T-helper 9 cell (primary cell): ENCODE data around the gene CXCR3.
"Not testable (repeated sequence)": the region's sequence is repeated elsewhere in the genome, so short reads cannot be mapped to it uniquely, and the experiment has no call there.

Source experiments
- DNase-seq: peaks from one replicate; pipeline ENCODE4 v3.0.0-alpha.2; 2020
- total RNA-seq, 2 donors: gene quantifications; one replicate each; lab custom pipeline; 2026; lab: John Stamatoyannopoulos, UW

Gene CXCR3
- 47.6 to 51.4 reads per million in 2 donors for total RNA-seq

DNA sequence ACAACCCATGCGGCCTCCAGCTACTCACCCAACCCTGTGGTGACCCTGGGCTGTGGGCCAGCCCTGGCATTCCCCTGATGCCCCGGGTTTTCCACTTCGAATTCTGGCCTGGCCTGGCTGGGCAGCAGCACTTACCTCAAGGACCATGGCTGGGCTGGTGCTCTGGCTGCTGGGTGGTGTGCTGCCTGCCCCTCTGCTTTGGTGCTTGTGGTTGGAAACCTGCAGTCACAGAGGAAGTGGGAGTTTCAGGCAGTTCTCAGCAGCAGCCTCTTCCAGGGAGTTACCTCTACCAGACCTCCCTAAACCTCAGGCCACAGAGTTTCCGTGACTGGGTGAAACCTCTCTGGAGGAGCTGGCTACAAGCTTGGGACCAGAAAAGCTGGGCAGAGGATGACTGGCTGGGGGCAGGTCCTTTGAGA, at the start of gene CXCR3:
Gene CXCR3 (minus strand): TSS at position 209 of the 419 bp plus-strand sequence. CDS start 62 bp downstream, at position 147.
- DNase-seq = peak; percentile 43

DNA sequence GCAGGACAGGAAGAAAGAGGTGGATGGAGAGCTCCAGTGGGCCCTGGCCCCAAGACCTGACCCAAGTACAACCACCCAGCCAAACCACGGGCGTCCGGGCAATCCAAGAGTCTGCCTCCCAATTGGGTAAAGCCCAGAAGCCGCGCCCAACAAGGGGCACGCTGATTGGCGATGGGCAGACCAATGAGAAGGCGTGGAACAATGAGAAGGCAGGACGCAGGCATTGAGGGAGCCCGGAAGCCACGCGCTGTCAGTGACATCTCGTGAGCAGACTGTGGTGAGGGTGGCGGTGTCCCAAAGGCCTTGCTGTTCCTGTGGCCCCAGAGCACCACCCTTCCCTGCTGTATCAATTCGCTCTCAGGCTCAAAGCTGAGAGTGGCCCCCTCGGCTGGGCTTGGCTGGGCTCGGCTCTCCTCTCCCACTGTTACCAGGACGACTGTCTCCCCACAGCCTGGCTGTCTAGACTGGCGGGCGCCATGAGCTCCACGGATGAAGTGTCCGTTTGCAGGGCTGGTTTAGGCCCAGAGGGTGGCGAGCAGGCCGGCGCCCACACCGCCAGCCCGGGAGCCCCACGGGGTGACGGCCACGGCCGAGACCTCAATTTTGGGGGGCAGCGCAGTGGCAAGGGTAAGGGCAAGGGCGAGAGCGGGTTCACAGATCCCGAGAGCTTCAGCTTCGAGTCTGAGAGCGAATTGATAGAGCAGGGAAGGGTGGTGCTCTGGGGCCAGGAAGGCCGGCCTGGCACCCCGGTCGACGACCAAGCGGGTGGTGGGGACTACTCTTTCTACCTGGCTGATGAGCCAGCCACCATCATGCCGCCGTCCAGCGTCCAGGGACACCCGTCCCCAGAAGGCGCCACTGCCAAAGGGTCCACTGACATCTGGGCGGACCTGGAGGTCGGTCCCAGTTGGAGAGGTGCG, 49.3 kb upstream of the CXCR3 start, which contains the start of gene LOC101059915:
Gene LOC101059915 (plus strand): TSS at position 219 of the 920 bp plus-strand sequence.
- no peak for DNase-seq

DNA sequence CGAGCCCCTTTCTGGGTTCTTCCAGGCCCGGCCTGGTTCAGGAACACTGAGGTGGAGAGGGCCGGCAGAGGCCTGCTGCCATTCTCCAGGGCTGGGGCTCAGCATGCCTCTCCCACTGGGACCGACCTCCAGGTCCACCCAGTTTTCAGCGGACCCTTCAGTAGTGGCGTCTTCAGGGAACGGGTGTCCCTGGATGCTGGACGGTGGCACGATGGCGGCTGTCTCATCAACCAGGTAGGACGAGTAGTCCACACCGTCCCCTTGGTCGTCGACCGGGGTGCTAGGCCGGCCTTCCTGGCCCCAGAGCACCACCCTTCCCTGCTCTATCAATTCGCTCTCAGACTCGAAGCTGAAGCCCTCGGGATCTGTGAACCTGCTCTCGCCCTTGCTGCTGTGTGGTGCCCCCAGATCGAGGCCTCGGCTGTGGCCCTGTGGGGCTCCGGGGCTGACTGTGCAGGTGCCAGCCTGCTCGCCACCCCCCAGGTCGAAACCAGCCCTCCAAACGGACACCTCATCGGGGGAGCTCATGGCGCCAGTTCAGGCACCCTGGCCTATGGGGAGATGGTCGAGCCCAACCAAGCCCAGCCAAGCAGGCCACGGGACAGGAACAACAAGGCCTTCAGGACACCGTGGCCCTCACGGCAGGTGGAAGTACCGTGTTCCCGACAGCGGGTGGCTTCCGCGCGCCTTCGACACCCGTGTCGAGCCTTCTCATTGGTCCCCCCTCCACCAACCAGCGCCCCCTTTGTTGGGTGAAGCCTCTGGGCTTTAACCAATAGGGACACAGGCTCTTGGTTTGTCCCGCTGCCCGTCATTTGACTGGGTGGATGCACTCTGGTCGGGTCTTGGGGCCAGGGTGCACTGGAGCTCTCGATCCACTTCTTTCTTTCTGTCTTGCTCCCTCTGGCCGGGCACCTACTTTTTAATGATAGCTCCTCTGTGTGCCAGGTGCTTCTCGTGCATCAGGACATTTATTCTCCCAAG, 48.2 kb upstream of the CXCR3 start:
- no peak for DNase-seq

DNA sequence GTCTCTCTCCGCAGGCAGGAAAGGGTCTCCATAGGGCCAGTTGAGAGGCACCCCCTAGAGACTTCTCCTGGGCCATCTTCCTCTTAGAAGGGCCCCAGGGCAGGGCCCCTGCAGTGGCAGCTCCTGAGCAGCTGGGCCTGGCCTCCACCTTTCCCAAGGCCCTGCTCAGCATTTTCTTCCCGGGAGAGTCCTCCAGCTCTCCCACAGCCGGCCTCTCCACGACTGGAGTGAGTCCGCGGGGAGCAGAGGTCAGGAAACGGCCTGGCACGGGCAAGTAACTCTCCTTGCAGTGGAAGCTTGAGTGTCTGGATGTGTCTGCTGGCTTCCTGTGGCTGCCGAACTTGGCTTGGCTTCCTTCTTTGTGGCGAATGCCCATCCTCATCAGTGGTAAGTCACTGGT, 47.4 kb upstream of the CXCR3 start:
- no peak for DNase-seq

DNA sequence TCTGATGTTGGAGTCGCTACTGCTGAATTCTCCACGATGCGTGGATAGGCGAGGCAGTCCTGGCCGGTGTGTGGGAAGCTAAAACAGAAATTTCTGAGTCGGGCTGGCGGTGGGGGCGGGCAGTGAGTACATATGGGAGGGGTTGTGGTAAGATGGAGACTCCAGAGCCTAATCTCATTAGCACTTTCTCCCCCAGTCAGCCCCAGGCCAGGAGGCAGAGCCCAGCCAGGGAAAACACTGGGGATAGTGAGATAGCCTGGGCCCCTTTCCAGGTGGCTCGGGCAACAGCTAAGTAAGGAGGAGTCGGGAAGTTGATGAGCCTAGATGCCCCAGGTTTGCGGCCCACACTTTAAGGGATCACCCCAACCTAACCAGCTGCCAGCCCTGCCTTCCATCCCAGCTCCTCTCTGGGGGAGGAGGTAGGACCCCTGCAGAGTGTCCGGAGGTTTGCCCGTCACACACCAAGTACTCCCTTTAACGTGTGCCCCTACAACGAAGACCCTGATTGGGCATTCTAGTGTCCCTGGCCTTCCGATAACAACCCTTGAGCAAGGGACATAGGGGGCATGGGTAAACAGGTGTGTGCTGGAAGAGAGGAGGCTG, 46.7 kb upstream of the CXCR3 start:
- no peak for DNase-seq

DNA sequence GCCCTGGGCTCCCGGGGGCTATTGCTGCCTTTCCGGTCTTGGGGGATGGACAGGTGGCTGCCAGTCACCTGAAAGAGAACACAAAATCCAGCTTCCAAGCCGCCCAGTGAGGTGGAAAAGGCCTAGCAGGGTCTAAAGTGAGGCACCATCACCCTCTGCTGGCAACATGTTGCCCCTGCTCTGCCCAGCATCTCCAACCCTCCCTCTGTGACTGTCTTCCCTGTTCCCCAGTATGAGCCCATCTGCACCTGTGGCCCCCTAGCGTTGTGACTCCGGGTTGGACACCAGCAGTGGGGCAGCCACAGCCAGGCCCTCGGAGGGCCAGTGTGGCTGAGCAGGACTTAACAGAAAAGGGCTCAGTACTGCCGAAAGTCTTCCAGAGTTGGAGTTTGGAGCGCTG, 45.9 kb upstream of the CXCR3 start:
- DNase-seq = not testable (repeated sequence)

DNA sequence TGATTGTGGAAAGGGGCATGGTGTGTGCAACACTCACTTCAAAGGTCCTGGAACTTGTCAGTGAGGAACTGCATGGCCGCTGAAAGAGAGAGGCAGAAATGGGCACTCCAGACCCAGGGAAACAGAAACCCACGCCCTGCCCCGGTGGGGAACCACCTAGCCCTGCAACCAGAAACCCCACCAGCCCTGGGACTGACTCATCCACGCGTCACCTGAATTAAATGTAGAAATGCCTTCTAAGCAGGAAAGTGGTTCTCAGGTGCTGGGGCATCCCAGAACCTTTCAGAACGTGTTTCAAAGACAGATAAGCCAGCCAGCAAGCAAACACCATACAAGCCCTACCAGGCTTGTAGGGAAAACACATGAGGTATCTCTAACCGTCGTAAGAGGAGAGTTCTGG, 44.9 kb upstream of the CXCR3 start:
- peak; percentile 24 for DNase-seq

DNA sequence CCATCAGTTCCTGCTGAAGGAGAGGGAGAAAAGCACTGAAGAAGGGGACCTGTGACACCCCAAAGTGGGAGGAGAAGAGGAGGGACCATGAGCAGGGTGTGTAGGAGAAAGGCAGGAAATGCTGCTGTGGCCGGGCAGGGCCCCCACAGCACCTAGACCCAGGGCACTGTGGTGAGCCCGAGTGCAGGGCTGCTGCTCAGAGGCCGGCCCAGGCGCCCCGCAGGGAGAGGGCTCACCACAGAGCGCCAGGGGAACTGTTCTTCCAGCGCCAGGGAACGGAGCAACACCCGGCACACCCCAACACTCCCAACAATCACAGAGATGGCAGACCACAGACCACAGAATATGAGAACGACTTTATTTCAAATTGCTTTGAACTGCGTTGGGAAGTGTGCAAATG, 44.3 kb upstream of the CXCR3 start:
- DNase-seq = not testable (repeated sequence)

DNA sequence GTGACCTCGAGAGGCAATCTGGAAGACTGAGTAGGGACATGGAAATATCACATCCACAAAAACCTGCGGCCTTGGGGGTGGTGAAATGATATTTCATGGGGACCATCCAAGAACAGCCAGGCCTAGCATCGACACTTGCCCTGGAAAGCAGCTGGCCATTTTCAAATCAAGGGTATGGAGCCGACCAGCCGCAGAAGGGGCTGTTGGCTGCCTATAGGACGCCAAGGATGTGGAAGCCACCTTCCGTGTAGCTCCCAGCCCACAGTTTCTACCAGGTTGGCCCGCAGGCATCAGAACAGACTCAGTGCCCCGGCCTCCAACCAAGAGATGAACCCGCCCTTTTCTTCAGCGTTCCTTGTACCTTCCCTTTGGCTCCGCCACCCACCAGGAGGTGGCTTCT, 43.6 kb upstream of the CXCR3 start:
- no peak for DNase-seq

DNA sequence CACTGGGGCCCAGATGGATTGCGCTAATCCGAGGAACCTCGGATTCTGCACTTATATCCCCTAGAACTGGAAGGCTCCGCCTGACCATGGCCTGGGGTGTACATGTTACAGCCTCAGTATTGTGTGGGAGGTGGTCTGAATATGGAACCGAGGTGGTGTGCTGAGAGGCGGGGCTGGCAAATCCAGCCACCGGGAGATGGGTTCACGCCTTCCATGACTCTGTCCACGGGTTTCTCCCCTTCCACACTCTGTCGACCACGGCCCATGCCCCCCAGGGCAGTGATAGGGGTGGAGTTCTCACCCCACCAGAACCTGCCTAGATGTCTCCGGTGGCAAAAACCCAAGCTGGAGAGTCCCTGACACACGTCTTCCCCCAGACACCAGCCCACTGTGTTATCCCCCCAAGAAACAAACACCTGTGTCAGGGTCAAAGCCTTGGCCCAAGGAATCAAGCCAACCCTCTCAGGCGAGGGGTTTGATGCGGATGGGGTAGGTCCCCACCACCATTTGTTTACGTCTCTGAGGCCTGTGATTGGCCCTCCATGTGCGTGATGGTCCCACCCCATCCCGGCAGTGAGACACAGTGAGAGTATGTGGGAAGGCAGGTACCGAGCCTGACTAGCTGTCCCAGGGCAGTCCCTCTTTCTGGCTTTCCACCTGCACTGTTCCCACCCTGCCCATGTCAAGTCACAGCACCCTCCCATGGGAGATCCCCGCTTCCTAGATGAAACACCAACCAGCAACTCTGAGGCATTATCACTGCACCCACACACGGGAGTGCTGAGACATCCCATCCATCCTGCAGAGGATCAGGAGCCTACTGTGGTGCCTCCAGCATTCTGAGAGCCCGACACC, 42.5 kb upstream of the CXCR3 start:
- no peak for DNase-seq

DNA sequence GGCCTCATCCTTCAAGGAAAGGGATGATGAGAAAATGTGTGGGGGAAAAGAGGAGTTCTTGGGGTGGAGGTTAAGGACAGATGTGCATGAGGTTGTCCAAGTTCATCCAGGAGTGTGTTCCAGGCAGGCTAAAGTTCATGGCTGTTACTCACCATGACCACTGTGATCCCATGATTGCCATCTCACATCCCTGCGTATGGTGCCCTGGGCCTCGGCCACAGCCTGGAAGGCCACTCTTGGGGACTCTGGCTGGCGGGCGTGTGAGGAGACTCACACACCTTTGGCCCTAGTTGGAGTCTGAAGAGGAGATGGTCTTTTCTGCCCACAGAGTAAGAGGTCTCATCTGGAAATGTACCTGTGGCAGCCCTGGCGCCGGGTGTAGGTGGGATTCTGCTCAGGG, 41.6 kb upstream of the CXCR3 start:
- no peak for DNase-seq

DNA sequence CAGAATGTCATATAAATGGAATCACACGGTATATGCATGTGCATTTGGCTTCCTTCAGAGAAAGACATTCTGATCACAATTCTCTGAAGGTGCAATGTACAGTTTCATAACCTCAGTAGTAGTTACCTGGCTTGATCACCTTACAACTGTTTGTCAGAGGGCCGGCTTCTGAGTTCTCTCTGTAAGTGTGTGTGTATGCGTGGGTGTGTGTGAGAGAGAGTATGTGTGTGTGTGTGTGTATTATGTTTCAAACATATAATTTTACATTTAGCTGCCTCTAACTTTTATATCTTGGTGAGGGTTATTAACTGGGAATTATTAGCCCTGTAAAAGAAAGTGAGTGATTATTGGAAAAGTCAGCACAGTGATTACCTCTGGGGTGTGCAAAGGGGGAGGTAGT, 41.0 kb upstream of the CXCR3 start:
- no peak for DNase-seq

DNA sequence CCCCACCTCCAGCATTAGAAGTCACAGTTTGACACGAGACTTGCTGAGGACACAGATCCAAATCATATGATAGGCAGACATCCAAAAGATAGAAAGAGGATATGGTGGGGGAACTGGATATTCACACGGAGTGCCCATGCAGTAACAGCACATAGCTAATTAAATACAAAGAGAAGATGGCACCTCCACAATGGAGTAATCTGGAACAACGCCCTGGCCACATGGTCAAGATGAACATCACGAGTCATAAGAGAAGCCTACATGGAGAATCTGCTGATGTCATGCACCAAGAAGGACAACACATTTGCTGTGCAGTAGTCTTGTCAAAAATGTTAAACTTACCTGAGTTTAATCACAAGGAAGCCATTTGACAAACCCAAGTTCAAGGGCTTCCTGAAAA, 39.0 kb upstream of the CXCR3 start:
- no peak for DNase-seq

DNA sequence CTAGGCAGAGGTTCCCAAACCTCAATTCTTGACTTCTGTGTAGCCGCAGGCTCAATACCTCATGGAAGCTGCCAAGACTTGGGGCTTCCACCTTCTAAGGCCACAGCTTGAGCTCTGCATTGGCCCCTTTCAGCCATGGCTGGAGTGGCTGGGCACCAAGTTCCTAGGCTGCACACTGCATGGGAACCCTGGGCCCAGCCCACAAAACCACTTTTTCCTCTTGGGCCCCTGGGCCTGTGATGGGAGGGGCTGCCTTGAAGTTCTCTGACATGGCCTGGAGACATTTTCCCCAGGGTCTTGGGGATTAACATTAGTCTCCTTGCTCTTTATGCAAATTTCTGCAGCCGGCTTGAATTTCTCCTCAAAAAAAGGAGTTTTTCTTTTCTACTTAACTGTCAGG, 35.0 kb upstream of the CXCR3 start:
- no peak for DNase-seq

DNA sequence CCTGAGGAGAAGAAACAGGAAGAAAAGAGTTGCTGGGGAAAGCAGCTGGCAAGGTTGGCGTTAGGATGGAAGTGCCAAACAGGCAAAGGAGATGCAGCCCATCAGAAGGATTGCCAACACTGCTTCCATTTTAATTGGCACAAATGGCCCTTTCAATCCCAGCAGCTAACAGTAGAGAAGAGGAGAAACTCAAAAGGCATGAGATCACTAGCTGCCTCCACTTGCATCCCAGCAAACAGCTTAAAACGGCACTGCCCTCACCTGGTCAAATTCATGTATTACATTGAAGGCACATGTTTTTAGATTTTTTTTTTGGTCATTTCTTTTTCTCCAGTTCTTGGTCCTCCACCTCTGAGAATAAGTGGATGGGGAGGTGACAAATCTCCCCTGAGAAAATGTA, 34.1 kb upstream of the CXCR3 start:
- peak; percentile 48 for DNase-seq

DNA sequence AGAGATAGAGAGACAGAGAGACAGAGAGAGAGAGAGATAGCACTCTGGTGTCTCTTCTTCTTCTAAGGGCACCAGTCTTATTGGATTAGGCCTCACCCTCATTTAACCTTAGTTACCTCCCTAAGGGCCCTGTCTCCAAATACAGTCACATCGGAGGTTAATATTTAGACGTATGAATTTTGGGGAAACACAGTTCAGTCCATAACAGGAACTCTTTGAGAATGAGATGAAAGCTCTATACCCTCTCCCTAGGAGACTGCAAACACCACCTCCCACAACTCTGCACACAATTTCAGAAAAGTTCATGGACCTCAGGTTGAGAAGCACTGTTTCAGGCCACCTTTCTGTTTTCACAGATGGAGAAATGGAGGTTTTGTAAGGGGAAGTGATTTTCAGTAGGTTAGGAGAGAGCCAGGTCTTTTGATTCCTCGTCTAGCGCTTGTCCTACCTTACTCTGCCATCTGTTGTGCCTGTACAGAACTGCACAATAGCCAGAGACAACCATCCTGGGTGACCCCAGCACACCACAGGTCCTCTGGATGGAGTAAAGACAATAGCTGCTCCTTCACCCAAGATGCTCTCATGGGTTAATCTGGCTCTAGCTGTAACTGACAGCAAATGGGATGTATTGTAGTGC, 32.1 kb upstream of the CXCR3 start:
- DNase-seq = no peak

DNA sequence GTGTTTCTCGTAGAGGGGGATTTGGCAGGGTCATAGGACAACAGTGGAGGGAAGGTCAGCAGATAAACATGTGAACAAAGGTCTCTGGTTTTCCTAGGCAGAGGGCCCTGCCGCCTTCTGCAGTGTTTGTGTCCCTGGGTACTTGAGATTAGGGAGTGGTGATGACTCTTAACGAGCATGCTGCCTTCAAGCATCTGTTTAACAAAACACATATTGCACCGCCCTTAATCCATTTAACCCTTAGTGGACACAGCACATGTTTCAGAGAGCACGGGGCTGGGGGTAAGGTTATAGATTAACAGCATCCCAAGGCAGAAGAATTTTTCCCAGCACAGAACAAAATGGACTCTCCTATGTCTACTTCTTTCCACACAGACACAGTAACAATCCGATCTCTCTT, 26.1 kb upstream of the CXCR3 start:
- DNase-seq = not testable (repeated sequence)

DNA sequence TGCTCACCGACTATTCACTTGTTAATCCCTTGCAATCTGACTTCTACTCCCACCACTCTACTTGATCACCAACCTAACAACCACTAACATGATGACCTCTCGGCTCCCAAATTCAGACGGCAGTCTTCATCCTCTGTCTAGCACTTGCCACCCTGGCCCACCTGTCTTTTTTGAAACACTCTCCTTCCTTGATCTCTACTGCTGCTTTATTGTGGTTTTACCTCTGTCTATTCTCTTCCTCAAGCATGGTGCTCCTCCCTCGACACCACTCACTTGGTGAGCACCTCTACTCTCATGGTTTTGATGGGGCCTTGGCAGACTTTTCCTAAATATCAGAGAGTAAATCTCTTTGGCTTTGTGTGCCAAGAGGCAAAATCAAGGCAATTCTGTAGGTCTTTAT, 21.7 kb upstream of the CXCR3 start:
- no peak for DNase-seq

DNA sequence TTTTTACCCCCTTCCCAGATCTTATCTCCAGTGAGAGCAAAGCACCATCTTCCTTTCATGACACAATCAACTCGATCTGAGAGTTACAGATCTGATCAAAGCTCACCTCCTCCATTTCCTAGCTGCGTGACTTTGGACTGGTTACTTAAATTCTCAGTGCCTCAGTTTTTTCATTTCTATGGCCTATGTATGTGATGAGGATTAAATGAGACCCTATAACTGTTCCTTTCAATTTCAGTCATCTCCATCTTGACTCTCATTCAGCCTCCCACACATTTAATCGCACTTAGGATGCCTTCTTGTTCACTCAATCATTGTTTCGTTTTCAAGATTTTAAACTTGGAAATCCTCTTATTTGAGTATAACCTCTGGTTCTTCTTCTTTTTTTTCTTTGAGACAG, 20.1 kb upstream of the CXCR3 start:
- DNase-seq = no peak

DNA sequence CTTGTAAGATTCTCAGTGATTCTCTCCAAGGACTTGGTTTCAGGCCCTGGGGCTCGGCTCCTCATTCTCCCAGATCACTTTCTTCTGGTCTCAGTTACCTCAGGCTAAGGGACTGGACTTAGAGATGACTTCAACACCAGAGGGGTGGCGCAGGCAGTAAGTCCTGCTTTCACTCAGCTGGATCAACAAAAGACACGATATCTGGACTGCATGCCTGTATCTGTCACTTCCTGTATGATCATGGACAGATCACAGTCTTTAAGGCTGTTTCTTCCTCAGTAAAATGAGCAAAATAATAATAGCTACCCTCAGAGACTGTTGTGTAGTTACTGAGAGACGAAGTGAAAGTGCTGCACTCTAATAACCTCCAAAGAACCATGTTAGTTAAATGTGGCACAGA, 19.5 kb upstream of the CXCR3 start:
- DNase-seq = no peak

DNA sequence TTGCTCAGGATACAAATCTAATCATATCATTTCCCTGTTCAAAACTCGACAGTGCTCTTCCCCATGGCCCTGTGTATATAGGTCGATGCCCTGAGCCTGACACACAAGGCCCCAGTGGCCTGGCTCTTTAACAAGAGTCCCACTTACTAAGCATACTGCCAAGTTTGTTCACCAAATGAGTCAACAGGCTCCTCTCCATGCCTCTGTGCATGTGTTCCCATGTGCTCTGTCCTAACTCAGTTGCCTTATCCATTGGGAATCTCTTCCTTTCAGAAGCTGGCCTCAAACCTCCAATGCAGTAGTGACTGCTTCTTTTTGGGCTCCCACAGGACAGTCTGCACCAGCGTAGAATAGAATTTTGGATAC, 18.9 kb upstream of the CXCR3 start:
- no peak for DNase-seq
